ENCODE data around the gene ZBTB4. TPM values are rescaled to one million over a fixed set of nuclear protein-coding genes. Genes with fewer than 3 reads are reported as not detected.
A peak's percentile ranks its signal among the peaks of the same experiment; 100 is the strongest.

Gene ZBTB4
- total and polyA plus RNA-seq, 9 of the 15 experiments (the other 6 are each of a cell fraction or from before 2014, with no cell fraction given): 0.92 to 6.9 (median 3.3) TPM

GRCh38 chr17:7466639-7467341 lies 12.6 kb downstream of the ZBTB4 start (continued):
- TF ChIP-seq DNMT1 (IDR thresholded peaks at IDR 0.05) (no peak), NR2C1 (IDR thresholded peaks at IDR 0.05) (peak; percentile 92), NR2C1 (tag; IDR thresholded peaks at IDR 0.05) (peak; percentile 96), HIVEP1 (CRISPR knock-in tag; IDR thresholded peaks at IDR 0.05) (no peak), GTF2E2 (tag; IDR thresholded peaks at IDR 0.05) (no peak), KAT7 (CRISPR knock-in tag; IDR thresholded peaks at IDR 0.05; ENCODE audit: borderline replicate concordance) (no peak), PHTF2 (CRISPR knock-in tag; IDR thresholded peaks at IDR 0.05) (no peak), CBFA2T3 (IDR thresholded peaks at IDR 0.05) (peak; percentile 19; the same call in 1 of the 2 replicates), ETV5 (CRISPR knock-in tag; IDR thresholded peaks at IDR 0.05; ENCODE audit: low read depth) (no peak), JUND (IDR thresholded peaks at IDR 0.05; ENCODE audit: borderline replicate concordance, low read depth, low read length) (peak; percentile 25; the same call in 1 of the 2 replicates), JUND (tag; IDR thresholded peaks at IDR 0.05; ENCODE audit: borderline replicate concordance, low read depth, low read length) (peak; percentile 47; the same call in 1 of the 3 replicates), REST (IDR thresholded peaks at IDR 0.05; ENCODE audit: borderline replicate concordance) (no peak), REST (CRISPR knock-in tag; IDR thresholded peaks at IDR 0.05; ENCODE audit: low read depth) (no peak), SRSF9 (IDR thresholded peaks at IDR 0.05; ENCODE audit: borderline replicate concordance, low read depth, low read length) (no peak), ZEB2 (IDR thresholded peaks at IDR 0.05) (no peak), CHAMP1 (IDR thresholded peaks at IDR 0.05) (no peak), ZFP30 (CRISPR knock-in tag; IDR thresholded peaks at IDR 0.05; ENCODE audit: borderline replicate concordance) (no peak), KAT8 (IDR thresholded peaks at IDR 0.05; ENCODE audit: low read depth) (peak; percentile 95), HEY1 (CRISPR knock-in tag; IDR thresholded peaks at IDR 0.05; ENCODE audit: borderline replicate concordance) (no peak), RHOXF2B (CRISPR knock-in tag; conservative IDR thresholded peaks at IDR 0.05) (no peak), FOSL1 (tag; conservative IDR thresholded peaks at IDR 0.05) (no peak)
